Smooth muscle cell (in vitro differentiated cells): Measurements from ENCODE around the gene MEIS2. TPM values are rescaled to one million over a fixed set of nuclear protein-coding genes. Genes with fewer than 3 reads are reported as not detected.

Source experiments
- microRNA-seq: library from miRNA; unstranded; fragments of <30 nt; microRNA quantifications from one replicate; pipeline ENCODE4, GENCODE V29; 2016; ENCODE audit warnings: borderline number of aligned reads
- polyA plus RNA-seq: library from polyadenylated mRNA; unstranded; fragments of >200 nt; fragmentation: Nextera tagmentation; extraction: Ambion mirVana; gene quantifications from 2 replicates; pipeline ENCODE4 v1.2.1, GENCODE V29; 2016
- small RNA-seq: library from RNA; depleted of rRNA; stranded (forward); fragments of <200 nt; gene quantifications from one replicate; pipeline ENCODE3, GENCODE V24; 2014
- total RNA-seq: library from RNA; depleted of rRNA; stranded (reverse); fragments of >200 nt; gene quantifications from 2 replicates; pipeline ENCODE4 v1.2.3, GENCODE V29; 2014

The MEIS2 gene
- total and polyA plus RNA-seq, 2 experiments from 2014 or later, result 13.0 to 33.4 TPM

Small RNAs within 50 kb of the gene (microRNA-seq; reads per million reads assigned to microRNA genes)
- gene MIR8063, result not detected

Small RNAs within 50 kb of the gene (small RNA-seq; reads per million reads assigned to genes)
- gene MIR8063 (0.08 reads per million), gene RF00012 (not detected), gene RF00019 (not detected)
